ENCODE data around the gene LIN52.

Gene LIN52

GRCh38 chr14:74190927-74191575 is 106.3 kb downstream of the LIN52 start:
- Mint-ChIP-seq H3K4me1 (no peaks in the 10 kb centered on the region), H3K27ac (no peak overlapping the region), H3K27me3 (no peaks in the 10 kb centered on the region), H3K9me3 (no peaks in the 10 kb centered on the region), H3K36me3 (peaks cover 8% of the 10 kb centered on the region), H3K4me3 (no peak overlapping the region)
- ATAC-seq (ENCODE audit: low read depth) = no peak
- no peak for DNase-seq (ENCODE audit: low spot score in 2 of 2)

- H3K4me1 Mint-ChIP-seq = no peaks in the 10 kb centered on the region
- H3K36me3 Mint-ChIP-seq = peaks cover 19% of the 10 kb centered on the region
- no peak overlapping the region for H3K27ac Mint-ChIP-seq
- H3K4me3 Mint-ChIP-seq = no peak overlapping the region
- no peak for ATAC-seq (ENCODE audit: low read depth)
- DNase-seq (ENCODE audit: low spot score in 2 of 2) = no peak
- H3K9me3 Mint-ChIP-seq = no peaks in the 10 kb centered on the region
- no peaks in the 10 kb centered on the region for H3K27me3 Mint-ChIP-seq
These were observed 109.9 kb downstream of the LIN52 start for GRCh38 chr14:74194506-74195274.

GRCh38 chr14:74195623-74196022 is 110.9 kb downstream of the LIN52 start:
- Mint-ChIP-seq H3K27ac (no peak overlapping the region), H3K4me3 (no peak overlapping the region), H3K4me1 (no peaks in the 10 kb centered on the region), H3K36me3 (peaks cover 22% of the 10 kb centered on the region), H3K27me3 (no peaks in the 10 kb centered on the region), H3K9me3 (no peaks in the 10 kb centered on the region)
- DNase-seq (ENCODE audit: low spot score in 2 of 2) = no peak
- no peak for ATAC-seq (ENCODE audit: low read depth)

- Mint-ChIP-seq H3K27me3 (no peaks in the 10 kb centered on the region), H3K36me3 (peaks cover 29% of the 10 kb centered on the region), H3K9me3 (no peaks in the 10 kb centered on the region), H3K27ac (no peak overlapping the region), H3K4me1 (no peaks in the 10 kb centered on the region), H3K4me3 (no peak overlapping the region)
- no peak for DNase-seq (ENCODE audit: low spot score in 2 of 2)
- ATAC-seq (ENCODE audit: low read depth) = no peak
These were observed 113.9 kb downstream of the LIN52 start for GRCh38 chr14:74198441-74199234.

- Mint-ChIP-seq H3K9me3 (no peaks in the 10 kb centered on the region), H3K4me3 (no peak overlapping the region), H3K36me3 (peaks cover 28% of the 10 kb centered on the region), H3K4me1 (no peaks in the 10 kb centered on the region), H3K27me3 (peaks cover under 1% of the 10 kb centered on the region), H3K27ac (no peak overlapping the region)
- DNase-seq (ENCODE audit: low spot score in 2 of 2) (no peak), ATAC-seq (ENCODE audit: low read depth) (no peak)
These were observed 117.4 kb downstream of the LIN52 start for GRCh38 chr14:74202113-74202512.

GRCh38 chr14:74203639-74204038 is 118.9 kb downstream of the LIN52 start:
- Mint-ChIP-seq H3K27ac (no peak overlapping the region), H3K4me3 (no peak overlapping the region), H3K9me3 (no peaks in the 10 kb centered on the region), H3K36me3 (peaks cover 26% of the 10 kb centered on the region), H3K27me3 (peaks cover 3% of the 10 kb centered on the region), H3K4me1 (no peaks in the 10 kb centered on the region)
- DNase-seq (ENCODE audit: low spot score in 2 of 2) = no peak
- ATAC-seq (ENCODE audit: low read depth) = no peak

- no peak for DNase-seq (ENCODE audit: low spot score in 2 of 2)
- Mint-ChIP-seq H3K9me3 (no peaks in the 10 kb centered on the region), H3K27me3 (peaks cover 7% of the 10 kb centered on the region), H3K4me3 (no peak overlapping the region), H3K4me1 (no peaks in the 10 kb centered on the region), H3K27ac (no peak overlapping the region), H3K36me3 (peaks cover 19% of the 10 kb centered on the region)
- ATAC-seq (ENCODE audit: low read depth) = no peak
These were observed 119.7 kb downstream of the LIN52 start for GRCh38 chr14:74204491-74204890.

- Mint-ChIP-seq H3K4me3 (no peak overlapping the region), H3K9me3 (no peaks in the 10 kb centered on the region), H3K4me1 (no peaks in the 10 kb centered on the region), H3K36me3 (peaks cover 12% of the 10 kb centered on the region), H3K27me3 (peaks cover 8% of the 10 kb centered on the region), H3K27ac (no peak overlapping the region)
- ATAC-seq (ENCODE audit: low read depth) (no peak), DNase-seq (ENCODE audit: low spot score in 2 of 2) (no peak)
These were observed 121.1 kb downstream of the LIN52 start for GRCh38 chr14:74205882-74206281.

GRCh38 chr14:74207943-74208342 is 123.2 kb downstream of the LIN52 start:
- H3K27ac Mint-ChIP-seq = no peak overlapping the region
- ATAC-seq (ENCODE audit: low read depth) = no peak

GRCh38 chr14:74208642-74209041 is 123.9 kb downstream of the LIN52 start:
- H3K36me3 Mint-ChIP-seq = no peaks in the 10 kb centered on the region
- no peaks in the 10 kb centered on the region for H3K9me3 Mint-ChIP-seq
- DNase-seq (ENCODE audit: low spot score in 2 of 2) (no peak), ATAC-seq (ENCODE audit: low read depth) (no peak)
- H3K4me1 Mint-ChIP-seq = no peaks in the 10 kb centered on the region
- H3K27me3 Mint-ChIP-seq = peaks cover 8% of the 10 kb centered on the region
- H3K4me3 Mint-ChIP-seq = no peak overlapping the region
- no peak overlapping the region for H3K27ac Mint-ChIP-seq

More at GRCh38 chr14:74207943-74208342, 123.2 kb downstream of the LIN52 start:
- Mint-ChIP-seq H3K36me3 (peaks cover 6% of the 10 kb centered on the region), H3K4me1 (no peaks in the 10 kb centered on the region), H3K27me3 (peaks cover 8% of the 10 kb centered on the region), H3K9me3 (no peaks in the 10 kb centered on the region), H3K4me3 (no peak overlapping the region)
- no peak for DNase-seq (ENCODE audit: low spot score in 2 of 2)

- Mint-ChIP-seq H3K27me3 (peaks cover 8% of the 10 kb centered on the region), H3K4me3 (no peak overlapping the region), H3K9me3 (no peaks in the 10 kb centered on the region), H3K4me1 (no peaks in the 10 kb centered on the region), H3K36me3 (no peaks in the 10 kb centered on the region), H3K27ac (no peak overlapping the region)
- DNase-seq (ENCODE audit: low spot score in 2 of 2) (no peak), ATAC-seq (ENCODE audit: low read depth) (no peak)
These were observed 127.3 kb downstream of the LIN52 start for GRCh38 chr14:74211945-74212580.

GRCh38 chr14:74213907-74214803 is 129.4 kb downstream of the LIN52 start:
- ATAC-seq (ENCODE audit: low read depth) (no peak), DNase-seq (ENCODE audit: low spot score in 2 of 2) (no peak)
- Mint-ChIP-seq H3K4me1 (no peaks in the 10 kb centered on the region), H3K27ac (no peak overlapping the region), H3K4me3 (no peak overlapping the region), H3K27me3 (peaks cover 4% of the 10 kb centered on the region), H3K9me3 (no peaks in the 10 kb centered on the region), H3K36me3 (no peaks in the 10 kb centered on the region)

- H3K27me3 Mint-ChIP-seq = peaks cover 5% of the 10 kb centered on the region
- no peaks in the 10 kb centered on the region for H3K4me1 Mint-ChIP-seq
- H3K9me3 Mint-ChIP-seq = no peaks in the 10 kb centered on the region
- DNase-seq (ENCODE audit: low spot score in 2 of 2) = no peak
- H3K36me3 Mint-ChIP-seq = no peaks in the 10 kb centered on the region
- ATAC-seq (ENCODE audit: low read depth) = no peak
- no peak overlapping the region for H3K27ac Mint-ChIP-seq
- no peak overlapping the region for H3K4me3 Mint-ChIP-seq
These were observed 131.9 kb downstream of the LIN52 start for GRCh38 chr14:74216671-74217070.

All from memory B cell (primary cell).